ENCODE results near the gene ZFYVE1. TPM values are rescaled to one million over a fixed set of nuclear protein-coding genes. Genes with fewer than 3 reads are reported as not detected.
"Not testable (repeated sequence)": the region's sequence is repeated elsewhere in the genome, so short reads cannot be mapped to it uniquely, and the experiment has no call there.

Gene ZFYVE1
- polyA plus RNA-seq, 2 of the 4 experiments (the other 2 are of a cell fraction), result 7.4 to 9.4 TPM

GRCh38 chr14:73049428-73049827, 22.5 kb upstream of the ZFYVE1 start (continued):
- TF ChIP-seq CTCF (IDR thresholded peaks at IDR 0.05), result no peak

GRCh38 chr14:73047808-73048207, 20.9 kb upstream of the ZFYVE1 start:
- ChIA-PET CTCF (interaction anchor here (0.8 kb wide), 1 partner anchor 135 kb away, joined by 3 read pairs; no protein-coding TSS in a partner anchor), POLR2A (no interaction called here)
- TF ChIP-seq ATOH8 (CRISPR knock-in tag; IDR thresholded peaks at IDR 0.05; ENCODE audit: low read depth), result no peak
- no peak overlapping the region for H3K27ac ChIP-seq
- no peaks in the 10 kb centered on the region for H3K4me1 ChIP-seq
- H3K4me3 ChIP-seq, result no peak overlapping the region
- ATAC-seq (no peak), DNase-seq (ENCODE audit: low read depth in 1 of 2, low spot score in 1 of 2) (no peak), FAIRE-seq (no peak)
- WGBS (ENCODE audit: missing lambda C conversion rate), result 95% methylated on average over 1 of the region's 1 CpG
- H3K4me2 ChIP-seq, result no peak overlapping the region
- H3K9me3 ChIP-seq, result no peaks in the 10 kb centered on the region

- WGBS (ENCODE audit: missing lambda C conversion rate), result 77% methylated on average over 9 of the region's 9 CpGs
- POLR2A ChIA-PET; H3K27ac ChIP-seq; FAIRE-seq; DNase-seq (ENCODE audit: low read depth in 1 of 2, low spot score in 1 of 2); H3K9me3 ChIP-seq; H3K4me2 ChIP-seq; H3K4me1 ChIP-seq; H3K4me3 ChIP-seq; CTCF ChIA-PET: not testable (repeated sequence)
- ATAC-seq, result peak in 1 of 2 experiments; percentile 65; a peak in 3 of 6 replicates
Measured at GRCh38 chr14:73036706-73037450, 10.0 kb upstream of the ZFYVE1 start.

- CTCF ChIA-PET, result interaction anchor here (1.5 kb wide), 1 partner anchor 9 kb away, joined by 4 read pairs; no protein-coding TSS in a partner anchor
- Histone ChIP-seq H3K4me2 (peak overlapping the region; percentile 77), H3K4me3 (no peak overlapping the region)
Measured at GRCh38 chr14:73027984-73028383, 1.1 kb upstream of the ZFYVE1 start.

More at GRCh38 chr14:73027984-73028383, 1.1 kb upstream of the ZFYVE1 start:
- no peak for FAIRE-seq
- no peak for DNase-seq (ENCODE audit: low read depth in 1 of 2, low spot score in 1 of 2)
- TF ChIP-seq POLR2AphosphoS2 (conservative IDR thresholded peaks at IDR 0.05; ENCODE audit: low read length) (no peak), JUN (IDR thresholded peaks at IDR 0.05) (no peak), BCL3 (IDR thresholded peaks at IDR 0.05) (no peak), RARB (CRISPR knock-in tag; IDR thresholded peaks at IDR 0.05) (no peak), ESRRA (IDR thresholded peaks at IDR 0.05; ENCODE audit: borderline replicate concordance, low read length) (no peak), EHF (CRISPR knock-in tag; IDR thresholded peaks at IDR 0.05) (no peak), RCOR1 (IDR thresholded peaks at IDR 0.05; ENCODE audit: low read depth, low read length) (no peak), HOXB5 (CRISPR knock-in tag; IDR thresholded peaks at IDR 0.05) (no peak), FOSL2 (IDR thresholded peaks at IDR 0.05) (no peak), FOSL2 (CRISPR knock-in tag; IDR thresholded peaks at IDR 0.05) (no peak), MAFK (IDR thresholded peaks at IDR 0.05; ENCODE audit: partially characterized antibody) (no peak), ELK1 (IDR thresholded peaks at IDR 0.05; ENCODE audit: low read depth, low read length) (no peak), MAX (IDR thresholded peaks at IDR 0.05) (no peak)
- no peak for ATAC-seq
- H3K9me3 ChIP-seq, result no peaks in the 10 kb centered on the region
- H3K27ac ChIP-seq, result no peak overlapping the region; a peak in 1 of 6 replicates
- POLR2A ChIA-PET, result interaction anchor here (1.4 to 2.8 kb wide), 2 partner anchors 31 to 108 kb away, joined by 4 to 38 read pairs; partner anchors contain the start of genes PSEN1 and RBM25
- peaks cover 10% of the 10 kb centered on the region; the same call in 2 of the 3 replicates for H3K4me1 ChIP-seq

Measured in A549 (cell line).